Loucy (cell line): ENCODE measurements around the gene MMP24.

Experiments used
- EZH2phosphoT487 ChIP-seq: fragments of 200-600 bp; IDR thresholded peaks from 2 replicates; pipeline ENCODE4 v1.6.1; 2018; ENCODE audit warnings: antibody characterized with exemption, mild to moderate bottlenecking, moderate library complexity, borderline replicate concordance
- TF ChIP-seq, protein P1 (sequence below): fragments of 200-600 bp; sonication (generic); conservative IDR thresholded peaks from 2 replicates; pipeline ENCODE4 v1.5.1; 2014; ENCODE audit warnings: mild to moderate bottlenecking, antibody characterized with exemption, low read length

DNA sequence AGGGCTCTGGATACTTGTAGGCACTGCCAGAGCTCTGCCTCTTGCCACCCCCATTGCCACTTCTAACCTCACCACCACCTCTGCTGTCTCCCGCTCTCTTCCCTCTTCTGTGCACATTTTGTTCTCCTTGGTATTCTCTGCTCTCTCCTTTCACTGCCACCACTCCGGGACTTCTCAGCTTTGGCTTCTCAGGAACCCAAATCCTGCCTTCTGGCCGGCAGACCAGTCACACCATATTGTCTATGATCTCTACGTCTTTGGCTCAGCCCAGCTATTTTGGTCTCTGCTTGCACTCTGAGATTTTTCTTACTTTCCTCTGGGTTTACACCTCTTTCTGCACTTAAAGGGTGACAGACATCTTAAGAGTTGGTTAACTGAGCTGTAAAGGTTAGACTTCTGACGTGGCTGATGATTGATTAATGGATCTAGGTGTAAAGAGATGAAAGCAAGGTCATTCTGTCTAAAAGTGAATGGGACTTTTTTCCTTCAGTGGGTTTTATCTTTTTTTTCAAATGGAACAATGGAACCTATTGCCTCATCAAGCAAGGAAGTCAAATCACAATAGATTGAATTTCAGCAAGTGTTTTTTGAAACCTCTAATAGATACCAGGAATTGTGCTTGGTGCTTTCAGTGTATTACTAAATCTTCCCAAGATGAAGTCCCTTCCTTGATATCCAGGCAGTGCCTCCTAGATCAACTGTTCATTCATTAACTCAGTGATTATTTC, 13.8 kb downstream of the MMP24 start:
- TF ChIP-seq, protein P1, sequence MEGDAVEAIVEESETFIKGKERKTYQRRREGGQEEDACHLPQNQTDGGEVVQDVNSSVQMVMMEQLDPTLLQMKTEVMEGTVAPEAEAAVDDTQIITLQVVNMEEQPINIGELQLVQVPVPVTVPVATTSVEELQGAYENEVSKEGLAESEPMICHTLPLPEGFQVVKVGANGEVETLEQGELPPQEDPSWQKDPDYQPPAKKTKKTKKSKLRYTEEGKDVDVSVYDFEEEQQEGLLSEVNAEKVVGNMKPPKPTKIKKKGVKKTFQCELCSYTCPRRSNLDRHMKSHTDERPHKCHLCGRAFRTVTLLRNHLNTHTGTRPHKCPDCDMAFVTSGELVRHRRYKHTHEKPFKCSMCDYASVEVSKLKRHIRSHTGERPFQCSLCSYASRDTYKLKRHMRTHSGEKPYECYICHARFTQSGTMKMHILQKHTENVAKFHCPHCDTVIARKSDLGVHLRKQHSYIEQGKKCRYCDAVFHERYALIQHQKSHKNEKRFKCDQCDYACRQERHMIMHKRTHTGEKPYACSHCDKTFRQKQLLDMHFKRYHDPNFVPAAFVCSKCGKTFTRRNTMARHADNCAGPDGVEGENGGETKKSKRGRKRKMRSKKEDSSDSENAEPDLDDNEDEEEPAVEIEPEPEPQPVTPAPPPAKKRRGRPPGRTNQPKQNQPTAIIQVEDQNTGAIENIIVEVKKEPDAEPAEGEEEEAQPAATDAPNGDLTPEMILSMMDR, result no peak
- no peak for TF ChIP-seq EZH2phosphoT487
